CD4-positive, alpha-beta memory T cell (primary cell): Measurements from ENCODE around the gene UBQLN4. TPM values are rescaled to one million over a fixed set of nuclear protein-coding genes. Genes with fewer than 3 reads are reported as not detected.
"Not testable (repeated sequence)": the region's sequence is repeated elsewhere in the genome, so short reads cannot be mapped to it uniquely, and the experiment has no call there.

Source experiments
- CTCF ChIA-PET: fragments of 350-600 bp; sonication (Branson Sonifier 250); formaldehyde crosslinking; loops from one replicate; lab custom pipeline; 2021; ENCODE audit warnings: inconsistent platforms; ENCODE audit not compliant: partially characterized antibody; lab: Charles Lee
- POLR2A ChIA-PET: fragments of 350-600 bp; sonication (Branson Sonifier 250); formaldehyde crosslinking; loops from one replicate; lab custom pipeline; 2021; ENCODE audit not compliant: partially characterized antibody; lab: Charles Lee
- DNase-seq, 5 donors: peaks; one replicate each; pipeline versions ENCODE4 v3.0.0 to v3.0.0-alpha.2; 2020 to 2022; ENCODE audit warnings: mixed read lengths in 1 of 5
- H3K27ac ChIP-seq: one replicate; pipeline ENCODE4 v1.7.0; 2013; ENCODE audit warnings: low read depth, low read length
- H3K27me3 ChIP-seq: 2 replicates; pipeline ENCODE4 v1.7.0; 2013; ENCODE audit warnings: mild to moderate bottlenecking, low read length, moderate library complexity; ENCODE audit not compliant: insufficient read depth
- H3K36me3 ChIP-seq: 2 replicates; pipeline ENCODE4 v1.7.0; 2013; ENCODE audit warnings: mild to moderate bottlenecking, low read length, moderate library complexity; ENCODE audit not compliant: insufficient read depth
- H3K4me1 ChIP-seq: 2 replicates; pipeline ENCODE4 v1.7.0; 2013; ENCODE audit warnings: mild to moderate bottlenecking, low read length, moderate library complexity; ENCODE audit not compliant: insufficient read depth
- H3K4me3 ChIP-seq, 2 donors: one replicate each; pipeline ENCODE4 v1.7.0; 2013; ENCODE audit warnings: low read length in 2 of 2, mild to moderate bottlenecking in 1 of 2
- H3K9me3 ChIP-seq, 2 donors: one replicate each; pipeline ENCODE4 v1.7.0; 2013; ENCODE audit warnings: low read length in 2 of 2, control low read depth in 1 of 2; ENCODE audit not compliant: control insufficient read depth in 1 of 2
- H3K27ac Mint-ChIP-seq, 7 donors: one replicate each; pipeline ENCODE4 v1.8.0; 2020 to 2021; ENCODE audit warnings: mixed read lengths in 7 of 7, mild to moderate bottlenecking in 6 of 7, inconsistent platforms in 3 of 7, moderate library complexity in 3 of 7
- H3K27me3 Mint-ChIP-seq, 2 donors: one replicate each; pipeline ENCODE4 v1.8.0; 2020 to 2021; ENCODE audit warnings: mixed read lengths in 2 of 2
- H3K36me3 Mint-ChIP-seq, 2 donors: one replicate each; pipeline ENCODE4 v1.8.0; 2020 to 2021; ENCODE audit warnings: mixed read lengths in 2 of 2, inconsistent platforms in 1 of 2, mild to moderate bottlenecking in 1 of 2
- H3K4me1 Mint-ChIP-seq, 4 donors: one replicate each; pipeline ENCODE4 v1.8.0; 2020 to 2021; ENCODE audit warnings: mixed read lengths in 4 of 4, mild to moderate bottlenecking in 1 of 4
- H3K4me3 Mint-ChIP-seq, 8 donors: one replicate each; pipeline ENCODE4 v1.8.0; 2020 to 2021; ENCODE audit warnings: mixed read lengths in 8 of 8, mild to moderate bottlenecking in 7 of 8, moderate library complexity in 6 of 8, inconsistent platforms in 3 of 8
- H3K9me3 Mint-ChIP-seq, 8 donors: one replicate each; pipeline ENCODE4 v1.8.0; 2020 to 2021; ENCODE audit warnings: mixed read lengths in 8 of 8, mild to moderate bottlenecking in 5 of 8, inconsistent platforms in 3 of 8, moderate library complexity in 1 of 8
- intact Hi-C: fragments of 100-400 bp; cut with micrococcal nuclease; formaldehyde crosslinking; loops from one replicate; pipeline ENCODE4 v1.15.1; 2023
- polyA plus RNA-seq, 2 donors: library from polyadenylated mRNA; unstranded; fragments of 300-500 nt; fragmentation: Illumina TruSeq; gene quantifications; one replicate each; pipeline ENCODE4 v1.2.3, GENCODE V29; 2021
- total RNA-seq, 2 experiments: library from RNA; stranded (reverse); gene quantifications; one replicate each; pipeline ENCODE4 v1.2.3, GENCODE V29; 2021

Gene UBQLN4
- total and polyA plus RNA-seq, 4 experiments from 2014 or later = 8.9 to 39.5 (median 25.3) TPM

- H3K27me3 ChIP-seq, H3K4me3 ChIP-seq, H3K4me1 Mint-ChIP-seq, H3K27ac ChIP-seq, intact Hi-C loops, DNase-seq, H3K9me3 ChIP-seq, POLR2A ChIA-PET, CTCF ChIA-PET, H3K4me1 ChIP-seq, H3K4me3 Mint-ChIP-seq, H3K36me3 Mint-ChIP-seq, H3K36me3 ChIP-seq, H3K9me3 Mint-ChIP-seq, H3K27me3 Mint-ChIP-seq: not testable (repeated sequence)
- H3K27ac Mint-ChIP-seq = peak overlapping the region in 1 of 7 donors; percentile 27
Observed at GRCh38 chr1:156071332-156071816, 17.8 kb upstream of the UBQLN4 start.

GRCh38 chr1:156070548-156070947, 16.9 kb upstream of the UBQLN4 start:
- Mint-ChIP-seq H3K4me3 (no peak overlapping the region), H3K36me3 (no peaks in the 10 kb centered on the region), H3K4me1 (peaks cover 3 to 10% (median 4%) of the 10 kb centered on the region in 4 donors), H3K27ac (peak overlapping the region in 1 of 7 donors; percentile 77), H3K27me3 (peaks cover 0 to 3% of the 10 kb centered on the region in 2 donors), H3K9me3 (peaks cover 0 to 3% (median 0%) of the 10 kb centered on the region in 8 donors)
- ChIA-PET CTCF (no interaction called here), POLR2A (no interaction called here)
- no peaks in the 10 kb centered on the region for H3K27me3 ChIP-seq
- H3K4me1 ChIP-seq = no peaks in the 10 kb centered on the region
- no peaks in the 10 kb centered on the region for H3K9me3 ChIP-seq
- intact Hi-C loops = no loop called here
- H3K4me3 ChIP-seq = no peak overlapping the region
- DNase-seq = no peak
- no peak overlapping the region for H3K27ac ChIP-seq
- H3K36me3 ChIP-seq = no peaks in the 10 kb centered on the region

GRCh38 chr1:156069490-156070455, 16.2 kb upstream of the UBQLN4 start:
- H3K4me3 ChIP-seq = no peak overlapping the region
- Mint-ChIP-seq H3K36me3 (no peaks in the 10 kb centered on the region), H3K4me3 (no peak overlapping the region), H3K27ac (peak overlapping the region in 2 of 7 donors; percentile 41 to 77), H3K27me3 (peaks cover 0 to 3% of the 10 kb centered on the region in 2 donors), H3K9me3 (peaks cover 0 to 3% (median 0%) of the 10 kb centered on the region in 8 donors), H3K4me1 (peaks cover 3 to 10% (median 4%) of the 10 kb centered on the region in 4 donors)
- H3K27ac ChIP-seq = no peak overlapping the region
- no peaks in the 10 kb centered on the region for H3K9me3 ChIP-seq
- no peak for DNase-seq
- no peaks in the 10 kb centered on the region for H3K4me1 ChIP-seq
- no peaks in the 10 kb centered on the region for H3K36me3 ChIP-seq
- CTCF ChIA-PET = interaction anchor here (0.6 kb wide), 1 partner anchor 131 kb away, joined by 4 read pairs; no protein-coding TSS in a partner anchor
- intact Hi-C loops = no loop called here
- no peaks in the 10 kb centered on the region for H3K27me3 ChIP-seq
- POLR2A ChIA-PET = no interaction called here

- no peak overlapping the region for H3K27ac ChIP-seq
- peaks cover 0 to 3% (median 0%) of the 10 kb centered on the region in 8 donors for H3K9me3 Mint-ChIP-seq
- peaks cover 3 to 10% (median 4%) of the 10 kb centered on the region in 4 donors for H3K4me1 Mint-ChIP-seq
- no peaks in the 10 kb centered on the region for H3K36me3 Mint-ChIP-seq
- ChIA-PET CTCF (interaction anchor here (1.2 to 1.8 kb wide), 6 partner anchors 9 to 226 kb away, joined by 3 to 11 read pairs (median 4); no protein-coding TSS in a partner anchor), POLR2A (no interaction called here)
- no peak overlapping the region for H3K4me3 ChIP-seq
- H3K36me3 ChIP-seq = no peaks in the 10 kb centered on the region
- no peaks in the 10 kb centered on the region for H3K27me3 ChIP-seq
- no peaks in the 10 kb centered on the region for H3K27me3 Mint-ChIP-seq
- H3K9me3 ChIP-seq = no peaks in the 10 kb centered on the region
- intact Hi-C loops = no loop called here
- no peak overlapping the region for H3K4me3 Mint-ChIP-seq
- no peaks in the 10 kb centered on the region for H3K4me1 ChIP-seq
- H3K27ac Mint-ChIP-seq = peak overlapping the region in 1 of 7 donors; percentile 23
- DNase-seq = no peak
Observed at GRCh38 chr1:156067262-156067661, 13.7 kb upstream of the UBQLN4 start.

GRCh38 chr1:156065871-156066270, 12.3 kb upstream of the UBQLN4 start:
- POLR2A ChIA-PET = interaction anchor here (0.9 to 1.3 kb wide), 3 partner anchors 127 to 209 kb away, joined by 3 read pairs; partner anchors contain the start of genes GON4L and PMF1
- intact Hi-C loops = no loop called here
- H3K27ac Mint-ChIP-seq = peak overlapping the region in 1 of 7 donors; percentile 61
- no peaks in the 10 kb centered on the region for H3K27me3 ChIP-seq
- no peaks in the 10 kb centered on the region for H3K27me3 Mint-ChIP-seq
- DNase-seq = no peak
- no peaks in the 10 kb centered on the region for H3K4me1 ChIP-seq
- H3K36me3 Mint-ChIP-seq = no peaks in the 10 kb centered on the region
- H3K4me3 ChIP-seq = no peak overlapping the region
- H3K4me1 Mint-ChIP-seq = peaks cover 3 to 15% (median 5%) of the 10 kb centered on the region in 4 donors
- no peaks in the 10 kb centered on the region for H3K36me3 ChIP-seq
- no peaks in the 10 kb centered on the region for H3K9me3 Mint-ChIP-seq
- H3K9me3 ChIP-seq = no peaks in the 10 kb centered on the region
- no peak overlapping the region for H3K27ac ChIP-seq
- no peak overlapping the region for H3K4me3 Mint-ChIP-seq
- CTCF ChIA-PET = interaction anchor here (0.8 to 1.8 kb wide), 14 partner anchors 8 to 380 kb away, joined by 3 to 11 read pairs (median 3); partner anchors contain the start of gene KHDC4

GRCh38 chr1:156065212-156065611, 11.6 kb upstream of the UBQLN4 start:
- no peaks in the 10 kb centered on the region for H3K36me3 ChIP-seq
- intact Hi-C loops = no loop called here
- H3K27ac ChIP-seq = no peak overlapping the region
- H3K9me3 ChIP-seq = no peaks in the 10 kb centered on the region
- H3K9me3 Mint-ChIP-seq = no peaks in the 10 kb centered on the region
- no peaks in the 10 kb centered on the region for H3K36me3 Mint-ChIP-seq
- POLR2A ChIA-PET = no interaction called here
- H3K27me3 Mint-ChIP-seq = no peaks in the 10 kb centered on the region
- H3K4me1 ChIP-seq = no peaks in the 10 kb centered on the region
- H3K27me3 ChIP-seq = no peaks in the 10 kb centered on the region
- H3K4me3 ChIP-seq = no peak overlapping the region
- H3K4me1 Mint-ChIP-seq = peaks cover 3 to 15% (median 6%) of the 10 kb centered on the region in 4 donors
- CTCF ChIA-PET = interaction anchor here (1.0 to 2.2 kb wide), 5 partner anchors 12 to 186 kb away, joined by 3 to 8 read pairs (median 3); no protein-coding TSS in a partner anchor
- DNase-seq = no peak
- no peak overlapping the region for H3K4me3 Mint-ChIP-seq
- H3K27ac Mint-ChIP-seq = peak overlapping the region in 2 of 7 donors; percentile 0 to 7

GRCh38 chr1:156064615-156065014, 11.0 kb upstream of the UBQLN4 start:
- ChIA-PET CTCF (interaction anchor here (1.0 to 2.2 kb wide), 3 partner anchors 32 to 126 kb away, joined by 3 to 8 read pairs (median 3); no protein-coding TSS in a partner anchor), POLR2A (no interaction called here)
- Histone ChIP-seq H3K36me3 (no peaks in the 10 kb centered on the region), H3K27ac (no peak overlapping the region), H3K4me3 (no peak overlapping the region), H3K27me3 (no peaks in the 10 kb centered on the region), H3K4me1 (no peaks in the 10 kb centered on the region), H3K9me3 (no peaks in the 10 kb centered on the region)
- Mint-ChIP-seq H3K4me1 (peaks cover 3 to 15% (median 6%) of the 10 kb centered on the region in 4 donors), H3K4me3 (no peak overlapping the region), H3K27me3 (no peaks in the 10 kb centered on the region), H3K27ac (no peak overlapping the region), H3K36me3 (no peaks in the 10 kb centered on the region), H3K9me3 (no peaks in the 10 kb centered on the region)
- no peak for DNase-seq
- intact Hi-C loops = no loop called here
